NCI-H2227 (cell line): ENCODE results near the gene ZNF569.
"Not testable (repeated sequence)": the region's sequence is repeated elsewhere in the genome, so short reads cannot be mapped to it uniquely, and the experiment has no call there.

Source experiments
- DNase-seq: peaks from one replicate; lab custom pipeline; 2025; ENCODE audit not compliant: unreplicated experiment; lab: John Stamatoyannopoulos, UW

The ZNF569 gene

DNA sequence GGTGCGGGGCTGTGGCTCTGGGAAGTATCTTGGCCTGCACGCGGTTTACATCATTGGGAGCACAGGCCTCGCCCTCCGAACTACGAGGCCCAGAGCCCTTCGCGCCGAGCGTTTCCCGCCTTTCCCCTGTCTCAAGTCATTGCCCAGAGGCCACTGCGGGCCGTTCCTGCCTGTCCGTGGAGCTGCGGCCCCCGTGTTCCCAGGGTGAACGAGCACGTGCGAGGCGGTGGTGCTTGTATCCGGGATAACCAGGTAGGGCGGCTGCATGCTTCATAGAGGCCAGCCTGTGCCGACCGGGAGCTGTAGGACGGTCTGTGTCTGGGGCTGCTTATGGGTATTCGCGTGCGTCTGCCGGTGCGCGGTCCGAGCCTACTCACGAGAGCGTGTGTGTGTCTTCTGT, 63.8 kb downstream of the ZNF569 start:
- DNase-seq: no peak

DNA sequence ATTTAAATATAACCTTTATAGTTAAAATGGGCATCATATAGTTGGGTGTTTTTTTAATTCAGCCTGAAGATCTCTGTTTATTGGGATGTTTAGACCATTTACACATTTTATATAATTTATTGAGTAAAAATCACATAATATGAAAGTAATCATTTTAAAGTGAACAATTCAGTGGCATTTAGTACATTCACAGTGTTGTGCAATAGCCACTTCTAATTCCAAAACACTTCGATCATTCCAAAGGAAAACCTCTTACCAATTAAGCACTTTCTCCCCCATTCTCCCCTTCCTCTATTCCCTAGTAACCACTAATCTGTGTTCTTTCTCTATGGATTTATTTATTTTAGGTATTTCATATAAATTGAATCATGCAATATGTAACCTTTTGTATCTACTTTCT, 66.2 kb downstream of the ZNF569 start:
- DNase-seq: no peak

DNA sequence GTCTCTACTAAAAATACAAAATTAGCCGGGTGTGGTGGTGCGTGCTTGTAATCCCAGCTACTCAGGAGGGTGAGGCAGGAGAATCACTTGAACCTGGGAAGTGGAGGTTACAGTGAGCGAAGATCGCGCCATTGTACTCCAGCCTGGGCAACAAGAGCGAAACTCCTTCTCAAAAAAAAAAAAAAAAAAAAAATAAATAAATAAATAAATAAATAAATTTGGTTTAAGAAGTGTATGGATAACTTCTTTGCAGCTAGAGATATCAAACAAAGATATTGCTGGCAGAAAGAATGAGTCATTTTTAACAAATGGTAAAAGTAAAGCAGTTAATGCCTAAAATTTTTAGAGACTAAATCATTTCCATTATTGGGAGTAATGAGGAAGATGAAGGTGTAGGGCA, 75.8 kb downstream of the ZNF569 start:
- not testable (repeated sequence) for DNase-seq

DNA sequence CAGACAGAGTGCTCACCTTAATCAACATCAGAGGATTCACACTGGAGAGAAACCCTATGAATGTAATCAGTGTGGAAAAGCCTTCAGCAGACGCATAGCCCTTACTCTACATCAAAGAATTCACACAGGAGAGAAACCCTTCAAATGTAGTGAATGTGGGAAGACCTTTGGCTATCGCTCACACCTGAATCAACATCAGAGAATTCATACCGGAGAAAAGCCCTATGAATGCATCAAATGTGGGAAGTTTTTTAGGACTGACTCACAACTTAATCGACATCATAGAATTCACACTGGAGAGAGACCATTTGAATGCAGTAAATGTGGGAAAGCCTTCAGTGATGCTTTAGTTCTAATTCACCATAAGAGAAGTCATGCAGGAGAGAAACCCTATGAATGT, 78.0 kb downstream of the ZNF569 start:
- no peak for DNase-seq

DNA sequence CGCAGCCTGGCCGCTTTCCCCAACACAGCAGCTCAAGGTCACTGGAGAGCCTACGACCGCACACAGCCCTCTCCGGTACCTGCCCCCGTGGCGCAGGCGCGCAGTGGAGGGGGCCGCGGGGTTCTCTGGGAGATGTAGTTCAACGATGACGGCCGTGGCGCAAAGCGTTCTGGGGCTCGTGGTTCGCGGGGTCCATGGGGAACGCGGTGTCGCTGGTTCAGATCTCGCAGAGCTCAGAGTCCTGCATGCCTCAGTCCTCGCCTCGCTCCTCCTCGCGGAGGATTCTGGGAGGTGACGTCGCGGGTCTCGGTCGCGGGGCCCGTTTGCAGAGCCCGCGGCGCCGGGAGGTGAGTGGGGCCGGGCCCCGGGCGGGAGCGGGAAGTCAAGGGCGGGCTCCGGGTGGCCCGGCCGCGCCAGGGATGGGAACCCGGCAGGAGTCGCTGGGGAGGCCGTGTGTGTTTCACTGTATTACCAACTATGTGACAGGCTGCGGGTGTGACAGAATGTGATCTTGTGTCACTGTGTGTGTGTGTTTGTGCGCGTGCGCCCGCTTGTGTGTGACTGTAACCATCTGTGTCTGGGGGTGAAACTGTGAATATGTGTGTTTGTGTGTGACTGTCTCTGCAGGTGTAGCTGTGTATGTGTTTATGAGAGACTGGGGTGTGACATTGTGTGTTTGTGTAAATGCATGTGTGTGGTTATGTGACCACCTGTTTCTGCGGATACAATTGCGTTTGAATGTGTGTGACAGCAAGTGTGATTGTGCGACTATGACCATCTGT, 96.2 kb downstream of the ZNF569 start, which contains the start of gene ZNF527:
TSS of gene ZNF527 (plus strand) at position 220 of the 782 bp plus-strand sequence. CDS start 3,100 bp downstream, outside the sequence.
- DNase-seq: peak; percentile 100

DNA sequence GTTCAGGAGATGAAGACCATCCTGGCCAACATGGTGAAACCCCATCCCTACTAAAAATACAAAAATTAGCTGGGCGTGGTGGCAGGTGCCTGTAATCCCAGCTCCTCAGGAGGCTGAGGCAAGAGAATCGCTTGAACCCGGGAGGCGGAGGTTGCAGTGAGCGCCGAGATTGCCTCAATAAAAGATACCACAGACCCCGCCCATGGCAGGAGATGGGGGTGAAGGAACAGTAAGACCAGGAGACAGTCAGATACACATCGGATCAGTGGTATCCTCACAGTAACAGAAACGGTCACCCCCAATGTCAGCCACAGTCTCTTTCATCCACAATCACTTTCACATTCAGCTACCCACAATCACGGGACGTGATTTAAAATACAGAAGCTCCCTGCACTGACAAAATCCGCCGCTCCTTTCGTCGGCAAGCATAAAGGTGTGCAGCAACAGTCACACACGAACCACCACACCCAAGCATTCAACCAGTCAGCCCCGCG, 96.8 kb downstream of the ZNF569 start:
- peak; percentile 91 for DNase-seq

DNA sequence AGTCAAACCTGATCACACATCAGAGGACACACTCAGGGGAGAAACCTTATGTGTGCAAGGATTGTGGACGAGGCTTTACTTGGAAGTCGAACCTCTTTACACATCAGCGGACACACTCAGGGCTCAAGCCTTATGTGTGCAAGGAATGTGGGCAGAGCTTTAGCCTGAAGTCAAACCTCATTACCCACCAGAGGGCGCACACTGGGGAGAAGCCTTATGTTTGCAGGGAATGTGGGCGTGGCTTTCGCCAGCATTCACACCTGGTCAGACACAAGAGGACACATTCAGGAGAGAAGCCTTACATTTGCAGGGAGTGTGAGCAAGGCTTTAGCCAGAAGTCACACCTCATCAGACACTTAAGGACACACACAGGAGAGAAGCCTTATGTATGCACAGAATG, 104.5 kb downstream of the ZNF569 start:
- no peak for DNase-seq

DNA sequence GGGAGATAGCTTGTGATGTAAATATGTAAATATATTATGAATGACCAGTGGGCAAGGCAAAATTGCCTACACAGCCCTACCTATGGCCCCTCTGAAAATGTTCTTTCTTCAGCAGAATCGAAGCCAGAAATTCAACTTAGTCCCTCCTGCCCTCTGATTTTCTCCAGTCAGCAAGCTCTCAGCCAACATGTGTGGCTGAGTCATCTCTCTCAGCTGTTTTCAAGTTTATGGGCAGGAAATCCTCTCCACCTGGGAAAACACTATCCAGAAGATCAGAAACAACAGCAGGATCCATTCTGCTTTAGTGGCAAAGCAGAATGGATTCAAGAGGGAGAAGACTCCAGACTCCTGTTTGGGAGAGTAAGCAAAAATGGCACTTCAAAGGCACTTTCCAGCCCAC, 105.2 kb downstream of the ZNF569 start:
- DNase-seq: no peak
